ENCODE data around the gene ZNF790. TPM values are rescaled to one million over a fixed set of nuclear protein-coding genes. Genes with fewer than 3 reads are reported as not detected.

Gene ZNF790
- total RNA-seq, 1 donor from 2014 or later, result 7.3 TPM

Other genes starting within 250 kb of the ZNF790 start
- 18.3 TPM for gene ZNF382, start 233.1 kb downstream of the ZNF790 start, total RNA-seq
- gene ZNF461, start 171.6 kb downstream of the ZNF790 start, total RNA-seq, result 9.8 TPM
- gene ZNF567, start 150.8 kb downstream of the ZNF790 start, total RNA-seq, result 3.8 TPM
- gene ZNF850, start 65.6 kb downstream of the ZNF790 start, total RNA-seq, result 5.2 TPM
- 2.9 TPM for gene ZNF345, start 12.5 kb upstream of the ZNF790 start, total RNA-seq
- 2.3 TPM for gene ZNF829, start 77.9 kb upstream of the ZNF790 start, total RNA-seq
- 7.1 TPM for gene ZNF568, start 77.9 kb upstream of the ZNF790 start, total RNA-seq
- gene ZNF420, start 240.0 kb upstream of the ZNF790 start, total RNA-seq, result 9.6 TPM